Activated CD4-positive, alpha-beta T cell treated with anti-CD3 and anti-CD28 coated beads, Interleukin-2, Interleukin-4, amounts not matched to agents 100 ng/mL and 50 ng/mL, durations not matched to agents 16 hours and 8 hours (primary cell): ENCODE results near the gene TACR2.
"Not testable (repeated sequence)": the region's sequence is repeated elsewhere in the genome, so short reads cannot be mapped to it uniquely, and the experiment has no call there.

ENCODE experiments used
- DNase-seq: peaks from one replicate; pipeline ENCODE4 v3.0.0-alpha.2; 2020; ENCODE audit warnings: low spot score

Gene TACR2

GRCh38 chr10:69450395-69450794 lies 33.7 kb upstream of the TACR2 start:
- not testable (repeated sequence) for DNase-seq

DNA sequence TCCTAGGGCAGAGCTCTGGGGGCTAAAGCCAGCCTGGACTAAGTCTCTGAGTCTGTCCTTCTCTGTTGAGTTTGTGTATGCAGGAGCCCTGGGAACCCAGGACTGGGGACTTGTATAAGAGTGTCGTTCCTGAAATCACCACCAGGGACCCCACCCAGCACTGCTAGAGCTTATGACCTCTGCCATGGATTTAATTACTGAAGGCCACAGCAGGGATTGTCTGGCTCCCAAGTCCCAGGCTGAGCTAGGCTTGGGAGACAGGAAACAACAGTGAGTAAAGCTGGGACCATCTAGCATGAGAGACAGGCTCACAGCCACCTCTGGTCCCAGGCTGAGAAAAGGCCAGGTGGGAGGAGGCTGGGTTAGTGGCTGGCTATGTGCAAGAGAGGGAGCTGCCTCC lies 33.1 kb upstream of the TACR2 start:
- peak; percentile 60 for DNase-seq

DNA sequence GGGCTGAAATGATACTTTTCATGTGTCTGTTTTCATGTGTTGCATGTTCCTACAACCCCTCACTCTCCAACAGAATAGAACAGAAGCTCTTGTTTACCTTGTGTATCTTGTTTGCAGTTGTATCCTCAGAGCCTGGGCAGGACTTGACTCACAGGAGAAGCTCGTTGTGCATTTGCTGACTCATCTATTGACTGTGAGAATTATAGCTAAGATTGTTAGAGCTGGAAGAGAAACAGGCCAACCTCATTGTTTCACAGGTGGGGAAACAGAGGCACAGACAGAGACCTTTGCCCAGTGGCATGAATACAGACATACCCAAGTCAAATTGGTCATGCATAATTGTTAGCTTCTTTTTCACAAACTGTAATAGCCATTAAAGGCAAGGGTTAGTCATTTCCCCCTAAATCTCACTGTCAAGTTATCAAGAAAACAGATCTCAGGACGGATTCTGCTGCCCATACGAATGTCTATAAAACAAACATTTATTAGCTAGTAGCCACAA lies 30.0 kb upstream of the TACR2 start:
- peak; percentile 39 for DNase-seq

- DNase-seq, result no peak
Observed at GRCh38 chr10:69446229-69446628, 29.5 kb upstream of the TACR2 start.

- DNase-seq, result no peak
Observed at GRCh38 chr10:69445041-69445440, 28.3 kb upstream of the TACR2 start.

DNA sequence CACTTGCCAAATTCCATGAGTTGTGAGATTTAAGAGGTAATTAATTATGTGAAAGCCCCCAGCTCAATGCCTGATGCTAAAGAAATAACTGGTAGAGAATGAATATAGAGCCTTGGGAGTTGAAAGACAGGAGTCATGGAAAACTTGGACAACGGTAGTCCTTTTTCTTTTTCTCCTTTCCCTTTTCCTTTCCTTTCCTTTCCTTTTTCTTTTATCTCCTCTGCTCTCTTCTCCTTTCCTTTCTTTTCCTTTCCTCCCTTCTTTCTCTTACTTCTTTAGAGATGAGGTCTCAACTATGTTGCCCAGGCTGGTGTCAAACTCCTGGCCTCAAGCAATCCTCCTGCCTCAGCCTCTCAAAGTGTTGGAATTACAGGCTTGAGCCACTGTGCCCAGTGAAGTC lies 26.6 kb upstream of the TACR2 start:
- no peak for DNase-seq

DNA sequence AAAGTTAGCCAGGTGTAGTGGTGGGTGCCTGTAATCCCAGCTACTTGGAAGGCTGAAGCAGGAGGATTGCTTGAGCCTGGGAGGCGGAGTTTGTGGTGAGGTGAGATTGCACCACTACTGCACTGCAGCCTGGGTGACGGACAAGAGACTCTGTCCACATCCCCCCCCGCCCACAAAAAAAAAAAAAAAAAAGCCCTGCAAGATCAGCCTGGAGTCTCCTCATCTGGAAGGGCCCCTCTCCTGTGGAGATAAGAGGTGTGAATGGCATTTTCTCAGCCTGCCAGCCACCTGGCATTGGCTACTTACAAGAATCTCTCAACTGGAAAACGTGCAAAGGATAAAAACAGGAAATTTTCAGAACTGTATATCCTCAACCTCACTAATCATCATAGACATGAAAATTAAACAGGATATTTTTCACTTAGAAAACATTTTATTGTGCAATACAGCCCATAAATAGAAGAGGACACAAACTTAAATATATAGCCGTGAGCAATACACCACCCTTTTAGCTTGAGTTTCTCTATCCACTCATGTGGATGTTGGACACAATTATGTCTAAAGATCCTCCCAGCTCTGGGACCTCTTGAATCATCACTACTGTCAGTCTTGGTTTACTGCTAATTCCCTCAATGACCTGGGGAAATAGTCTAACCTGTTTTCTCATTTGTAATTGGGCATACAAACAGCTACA lies 23.2 kb upstream of the TACR2 start:
- no peak for DNase-seq

GRCh38 chr10:69439350-69439739 lies 22.6 kb upstream of the TACR2 start:
- no peak for DNase-seq

DNA sequence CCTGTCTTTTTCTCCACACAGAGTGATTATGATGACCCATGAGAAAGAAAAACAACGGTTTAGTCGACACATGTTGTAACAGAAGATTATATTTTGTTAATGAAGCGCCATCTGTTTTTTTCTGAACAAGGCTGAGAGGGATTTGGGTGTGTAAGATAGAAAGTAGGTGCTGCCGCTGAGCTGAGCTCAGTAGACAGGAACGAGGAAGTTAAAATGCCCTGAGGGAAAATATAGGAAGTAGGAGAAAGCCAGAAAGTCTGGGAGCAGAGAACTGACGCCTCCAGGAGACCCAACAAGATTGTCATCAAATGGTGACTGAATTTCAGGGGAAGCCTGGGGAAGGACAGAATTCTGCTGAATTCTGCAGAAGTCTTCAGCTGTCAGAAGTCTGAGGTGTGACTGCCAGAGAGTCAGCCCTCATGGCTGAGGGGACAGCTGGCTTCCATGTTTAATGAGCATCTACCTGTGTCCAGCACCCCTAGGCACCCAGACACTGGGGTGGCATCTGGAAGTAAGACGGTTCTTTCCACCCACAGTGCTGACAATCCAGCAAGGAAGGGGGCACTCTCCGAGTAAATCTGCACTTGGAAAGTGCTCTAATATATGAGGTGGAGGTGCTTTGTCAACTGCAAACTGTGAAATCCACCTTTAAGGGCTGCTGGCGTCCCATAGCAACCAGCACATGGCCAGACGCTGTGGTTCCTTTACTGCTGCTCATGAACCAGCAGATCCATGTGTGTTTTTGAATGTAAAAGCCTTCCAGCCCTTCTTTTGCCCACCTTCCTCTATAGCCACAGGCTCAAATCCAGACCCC lies 22.0 kb upstream of the TACR2 start:
- no peak for DNase-seq

DNA sequence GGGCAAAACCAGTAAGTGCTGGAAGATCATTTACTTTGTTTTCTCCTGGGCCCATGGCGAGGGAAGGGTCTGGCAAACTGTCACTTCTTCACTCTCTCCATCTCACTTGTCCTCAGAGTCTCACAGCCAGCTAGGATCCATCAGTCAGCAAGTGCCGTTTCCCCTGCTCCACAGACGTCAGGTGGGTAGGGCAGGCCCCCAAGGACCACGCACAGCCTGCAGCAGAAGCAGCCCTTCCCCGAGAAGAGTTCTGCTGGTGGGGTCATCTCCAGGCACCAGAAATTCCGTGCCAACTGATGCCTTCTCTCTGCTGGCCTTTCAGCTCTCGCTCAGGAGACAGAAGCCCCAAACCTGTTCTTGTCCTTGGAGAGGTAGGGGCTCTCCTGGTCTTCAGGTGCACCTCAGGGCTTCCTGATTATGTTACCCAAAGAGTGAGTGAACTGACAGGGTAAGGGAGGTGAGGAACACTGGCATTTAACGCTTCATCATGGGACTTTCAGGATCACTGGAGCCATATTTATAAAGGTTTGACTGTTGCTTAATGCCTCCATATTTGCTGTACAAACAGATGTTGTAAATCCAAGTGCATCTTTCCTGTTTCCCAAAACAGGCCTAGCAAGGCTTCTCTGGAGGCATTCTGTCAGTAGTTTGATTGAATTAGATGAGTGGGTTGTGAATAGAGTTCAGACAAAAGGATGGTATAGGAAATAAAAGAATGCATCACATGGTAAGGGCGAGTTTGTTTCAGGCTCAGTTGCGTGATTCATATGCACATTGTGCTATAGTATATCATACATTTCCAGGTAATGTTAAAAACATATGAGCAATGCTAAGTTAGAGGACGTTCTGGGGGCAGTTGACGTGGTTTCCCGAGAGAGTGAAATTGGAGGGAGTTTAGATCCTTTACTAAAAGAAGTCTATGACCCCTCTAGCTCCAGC lies 20.9 kb upstream of the TACR2 start:
- DNase-seq, result no peak

DNA sequence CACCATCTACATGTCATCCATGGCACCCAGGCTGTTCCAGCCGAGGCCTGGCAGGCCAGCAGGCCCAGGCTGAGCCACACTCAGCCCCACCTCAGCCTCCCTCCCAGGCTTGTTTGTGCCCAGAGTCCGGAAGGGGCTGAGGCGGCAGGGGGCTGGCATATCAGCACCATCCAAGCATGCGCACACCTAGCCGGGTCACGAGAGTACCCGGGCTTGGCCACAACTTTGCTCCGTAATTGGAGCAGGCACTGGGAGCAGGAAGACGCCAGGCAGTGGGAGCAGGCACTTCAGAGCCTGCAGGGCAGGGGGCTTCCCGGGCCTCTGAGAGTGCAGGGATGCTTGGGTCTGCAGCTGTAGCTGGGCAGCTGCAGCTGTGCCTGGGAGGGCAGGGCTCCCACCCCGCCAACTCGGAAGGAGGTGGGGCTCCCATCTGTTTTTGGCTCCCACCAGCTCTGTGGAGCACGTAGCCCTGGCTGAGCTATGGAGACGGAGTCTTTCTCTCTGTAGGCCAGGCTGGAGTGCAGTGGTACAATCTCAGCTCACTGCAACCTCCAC lies 19.3 kb upstream of the TACR2 start:
- DNase-seq, result no peak

DNA sequence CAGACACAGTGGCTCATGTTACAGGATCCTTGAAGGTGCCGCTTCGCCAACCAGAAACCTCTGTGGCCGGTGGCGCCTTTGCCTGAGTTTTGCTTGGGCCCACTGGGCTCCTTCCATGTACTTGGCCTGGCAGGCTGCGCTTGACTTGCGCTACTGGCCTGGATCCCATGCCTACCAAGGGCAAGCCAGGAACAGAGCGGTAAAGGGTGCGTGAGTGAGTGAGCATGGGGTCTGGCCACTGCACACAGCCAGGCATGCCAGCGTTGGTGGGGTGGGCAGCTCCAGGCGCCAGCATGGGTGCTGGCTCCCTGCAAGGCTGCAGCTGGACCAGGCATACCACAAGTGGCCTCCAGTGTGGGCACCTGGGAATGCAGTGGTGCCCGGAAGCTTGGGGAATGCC lies 18.2 kb upstream of the TACR2 start:
- DNase-seq, result no peak

DNA sequence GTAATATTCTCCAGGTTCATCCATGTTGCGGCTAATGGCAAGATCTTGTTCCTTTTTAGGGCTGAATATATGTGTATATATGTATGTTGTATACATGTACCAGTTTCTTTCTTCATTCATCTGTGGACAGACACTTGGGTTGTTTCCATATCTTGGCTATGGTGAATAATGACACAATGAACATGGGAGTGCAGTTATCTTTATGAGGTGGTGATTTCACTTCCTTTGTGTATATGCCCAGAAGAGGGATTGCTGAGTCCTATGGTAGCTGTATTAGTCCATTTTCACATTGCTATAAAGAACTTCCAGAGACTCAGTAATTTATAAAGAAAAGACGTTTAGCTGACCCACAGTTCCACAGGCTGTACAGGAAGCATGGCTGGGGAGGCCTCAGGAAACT lies 17.5 kb upstream of the TACR2 start:
- DNase-seq, result no peak

GRCh38 chr10:69428165-69428564 lies 11.4 kb upstream of the TACR2 start:
- no peak for DNase-seq

- no peak for DNase-seq
Observed at GRCh38 chr10:69426376-69426727, 9.6 kb upstream of the TACR2 start.

DNA sequence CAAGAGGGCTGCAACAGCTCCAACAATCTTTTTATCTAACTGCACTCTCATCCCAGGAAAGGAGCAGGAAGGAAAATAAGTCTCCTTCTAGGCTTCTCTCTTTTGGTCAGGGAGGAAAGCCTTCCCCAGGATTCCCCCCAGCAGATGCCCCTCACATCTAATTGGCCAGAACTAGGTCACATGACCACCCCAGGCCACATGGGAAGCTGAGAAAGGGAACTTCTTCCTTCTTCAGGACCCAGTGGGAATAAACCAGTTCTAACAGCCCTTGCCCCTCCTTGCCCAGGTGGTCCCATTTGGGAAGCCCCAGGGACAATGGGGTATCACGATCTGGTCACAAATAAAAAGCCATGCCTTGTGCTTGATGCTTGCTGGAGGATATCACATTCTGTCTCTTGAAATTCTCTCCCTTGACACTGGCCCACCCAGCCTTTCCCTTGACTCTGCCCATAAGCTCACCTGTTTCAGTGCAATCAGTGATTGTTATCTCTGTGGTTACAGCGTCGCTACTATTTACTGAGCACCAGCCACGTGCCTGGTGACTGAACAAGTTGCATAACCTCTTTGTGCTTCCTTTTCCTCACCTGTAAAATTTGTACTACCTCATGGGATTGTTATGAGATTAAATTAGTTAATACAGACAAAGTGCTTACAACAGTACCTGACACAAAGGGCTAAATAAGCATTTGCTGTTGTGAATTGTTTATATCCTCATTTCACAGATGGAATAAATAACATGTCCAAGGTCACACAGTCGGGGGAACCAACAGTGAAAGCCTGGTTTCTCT lies 9.0 kb upstream of the TACR2 start:
- DNase-seq, result no peak

DNA sequence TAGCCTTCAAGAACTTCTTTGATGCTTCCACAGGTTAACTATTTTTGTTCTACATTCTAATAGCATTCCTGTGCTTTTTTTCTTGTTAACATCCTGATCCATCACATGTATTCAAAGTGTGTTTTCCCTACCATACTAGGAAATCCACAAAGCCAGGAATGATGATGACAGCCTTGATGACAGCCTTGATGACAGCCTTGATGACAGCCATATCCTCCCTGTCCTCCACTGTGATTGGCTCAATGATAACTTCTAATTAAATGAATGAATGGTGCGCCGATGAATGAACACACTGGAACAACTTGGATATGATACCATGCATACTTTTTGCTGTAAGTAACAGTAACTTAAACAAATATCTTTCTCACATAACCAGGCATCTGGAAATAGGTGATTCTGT lies 8.3 kb upstream of the TACR2 start:
- no peak for DNase-seq

DNA sequence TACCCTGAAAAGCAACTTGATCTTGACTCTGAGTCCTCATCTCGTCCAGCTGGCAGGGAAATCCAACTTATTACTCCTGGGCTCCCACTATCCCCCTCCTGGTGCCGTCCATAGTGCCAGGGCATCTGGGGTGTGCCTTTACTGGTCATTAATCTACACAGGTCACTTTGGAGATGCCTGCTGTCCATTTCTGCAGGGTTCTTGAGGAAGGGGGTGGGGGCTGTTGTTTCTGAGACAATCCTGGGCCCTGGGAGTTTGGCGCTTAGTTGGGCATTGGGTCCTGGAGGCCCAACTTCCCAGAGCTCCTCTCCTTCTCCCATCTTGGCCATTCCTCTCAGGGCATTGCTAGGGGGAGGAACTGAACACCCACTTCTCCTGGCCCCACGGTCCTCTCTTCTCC lies 6.0 kb upstream of the TACR2 start:
- no peak for DNase-seq

DNA sequence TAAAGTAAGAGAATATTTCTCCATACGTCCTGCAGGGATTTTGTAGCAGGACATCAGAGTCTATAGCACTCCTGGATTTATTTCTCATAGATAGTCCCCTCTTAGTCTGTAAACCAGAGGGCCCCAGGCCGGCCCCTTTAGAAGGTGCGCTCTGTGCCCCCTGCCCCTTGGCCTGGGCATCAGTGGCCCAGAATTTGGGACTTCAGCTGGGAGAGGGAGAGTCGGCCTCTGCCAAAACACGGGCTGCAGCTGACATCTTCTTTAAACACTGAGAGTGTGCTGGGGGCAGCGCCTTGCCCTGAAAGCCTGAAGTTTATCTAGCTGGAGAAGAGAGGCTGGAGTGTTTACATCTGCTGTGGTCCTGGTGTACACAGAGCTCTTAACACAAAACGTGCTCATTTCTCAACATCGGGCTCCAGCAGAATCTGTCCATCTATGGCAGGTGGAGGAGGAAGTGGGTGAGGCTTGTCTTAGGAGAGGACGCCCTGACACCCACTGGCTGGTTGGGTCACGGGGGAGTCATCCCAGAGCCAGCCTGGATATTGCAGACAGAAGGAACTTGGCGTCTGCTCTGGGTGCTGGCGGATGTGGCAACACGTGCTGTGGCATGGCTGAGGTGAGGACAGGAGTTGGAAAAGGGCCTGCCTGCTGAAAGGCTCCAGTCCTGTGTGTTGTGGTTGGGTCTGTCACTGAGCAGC lies 5.0 kb upstream of the TACR2 start:
- DNase-seq, result no peak

GRCh38 chr10:69419744-69420126 lies 3.0 kb upstream of the TACR2 start:
- no peak for DNase-seq
